Peyer's patch (tissue), 4 donors: ENCODE results near the gene ENDOU. TPM values are rescaled to one million over a fixed set of nuclear protein-coding genes. Genes with fewer than 3 reads are reported as not detected.

Experiments used
- DNase-seq, 3 donors: peaks; one replicate each; pipeline ENCODE4 v3.0.0-alpha.2; 2017 to 2019
- H3K27ac ChIP-seq, 4 donors: fragments of 200-600 bp; sonication (generic); one replicate each; pipeline ENCODE4 v1.5.1; 2016 to 2019
- H3K27me3 ChIP-seq, 2 donors: fragments of 200-600 bp; sonication (generic); one replicate each; pipeline ENCODE4 v1.5.1; 2019
- H3K36me3 ChIP-seq, 3 donors: fragments of 200-600 bp; sonication (generic); one replicate each; pipeline ENCODE4 v1.5.1; 2016 to 2019
- H3K4me1 ChIP-seq, 4 donors: fragments of 200-600 bp; sonication (generic); one replicate each; pipeline ENCODE4 v1.5.1; 2016 to 2019
- H3K4me3 ChIP-seq, 4 donors: fragments of 200-600 bp; sonication (generic); 1 replicate in 3 of 4; 2 replicates in 1 of 4; pipeline ENCODE4 v1.5.1; 2016 to 2019; ENCODE audit warnings: mild to moderate bottlenecking in 1 of 4
- H3K9me3 ChIP-seq, 4 donors: fragments of 200-600 bp; sonication (generic); one replicate each; pipeline ENCODE4 v1.5.1; 2016 to 2019; ENCODE audit warnings: mild to moderate bottlenecking in 1 of 4
- POLR2A ChIP-seq, 2 donors: fragments of 450-650 bp; IDR thresholded peaks; one replicate each; pipeline ENCODE4 v1.5.1; 2017; ENCODE audit warnings: antibody characterized with exemption in 2 of 2, mild to moderate bottlenecking in 2 of 2, moderate library complexity in 2 of 2
- total RNA-seq, 4 donors: library from RNA; depleted of rRNA; stranded (reverse); fragments of >200 nt; gene quantifications; one replicate each; pipeline ENCODE4 v1.1.0, GENCODE V29; 2016
- TF ChIP-seq, protein P1 (sequence below), 6 experiments: fragments of 450-650 bp in 4 of 6; fragments of 200-600 bp in 2 of 6; sonication (generic) in 1 of 6; IDR thresholded peaks; one replicate each; pipeline ENCODE4 v1.5.1; 2017 to 2019; ENCODE audit warnings: antibody characterized with exemption in 6 of 6, mild to moderate bottlenecking in 3 of 6, moderate library complexity in 1 of 6

Gene ENDOU
- total RNA-seq, 4 donors from 2014 or later: not detected

GRCh38 chr12:47751561-47751960, 26.3 kb upstream of the ENDOU start:
- Histone ChIP-seq H3K27me3 (no peaks in the 10 kb centered on the region), H3K4me1 (peaks cover 0 to 32% (median 2%) of the 10 kb centered on the region in 4 donors), H3K9me3 (no peaks in the 10 kb centered on the region), H3K27ac (no peak overlapping the region), H3K36me3 (no peaks in the 10 kb centered on the region), H3K4me3 (no peak overlapping the region)
- no peak for TF ChIP-seq POLR2A (IDR thresholded peaks at IDR 0.05)
- TF ChIP-seq, protein P1, sequence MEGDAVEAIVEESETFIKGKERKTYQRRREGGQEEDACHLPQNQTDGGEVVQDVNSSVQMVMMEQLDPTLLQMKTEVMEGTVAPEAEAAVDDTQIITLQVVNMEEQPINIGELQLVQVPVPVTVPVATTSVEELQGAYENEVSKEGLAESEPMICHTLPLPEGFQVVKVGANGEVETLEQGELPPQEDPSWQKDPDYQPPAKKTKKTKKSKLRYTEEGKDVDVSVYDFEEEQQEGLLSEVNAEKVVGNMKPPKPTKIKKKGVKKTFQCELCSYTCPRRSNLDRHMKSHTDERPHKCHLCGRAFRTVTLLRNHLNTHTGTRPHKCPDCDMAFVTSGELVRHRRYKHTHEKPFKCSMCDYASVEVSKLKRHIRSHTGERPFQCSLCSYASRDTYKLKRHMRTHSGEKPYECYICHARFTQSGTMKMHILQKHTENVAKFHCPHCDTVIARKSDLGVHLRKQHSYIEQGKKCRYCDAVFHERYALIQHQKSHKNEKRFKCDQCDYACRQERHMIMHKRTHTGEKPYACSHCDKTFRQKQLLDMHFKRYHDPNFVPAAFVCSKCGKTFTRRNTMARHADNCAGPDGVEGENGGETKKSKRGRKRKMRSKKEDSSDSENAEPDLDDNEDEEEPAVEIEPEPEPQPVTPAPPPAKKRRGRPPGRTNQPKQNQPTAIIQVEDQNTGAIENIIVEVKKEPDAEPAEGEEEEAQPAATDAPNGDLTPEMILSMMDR (IDR thresholded peaks at IDR 0.05): no peak
- DNase-seq: no peak

DNA sequence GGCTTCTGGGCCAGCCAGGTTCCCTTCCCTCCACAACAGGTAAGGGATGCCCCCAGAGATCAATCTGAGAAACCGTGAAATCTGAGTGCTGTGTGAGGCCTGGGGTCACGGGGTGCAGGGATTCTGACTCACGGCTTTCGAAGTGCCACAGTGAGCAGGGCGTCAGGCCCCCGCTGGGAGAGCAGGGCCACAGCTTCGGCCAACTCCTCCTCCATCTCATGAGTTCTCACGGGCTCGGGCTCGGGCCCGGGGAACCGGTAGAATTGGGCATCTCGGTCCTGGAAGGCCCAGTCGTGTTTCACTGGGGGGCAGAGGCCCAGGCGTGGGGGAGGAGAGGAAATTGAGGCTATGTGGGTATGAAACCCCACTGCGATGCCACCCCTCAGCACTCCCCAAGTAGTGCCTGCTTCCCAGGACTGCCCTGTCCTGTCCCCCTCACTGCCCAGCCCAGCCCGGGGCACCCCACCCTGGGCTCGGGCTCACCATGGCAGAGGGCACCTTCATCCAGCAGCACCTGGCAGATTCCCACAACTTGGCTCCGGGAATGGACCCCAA, 25.7 kb upstream of the ENDOU start:
- peak in 1 of 3 donors; percentile 35 for DNase-seq
- no peaks in the 10 kb centered on the region for H3K27me3 ChIP-seq
- H3K9me3 ChIP-seq: no peaks in the 10 kb centered on the region
- no peak overlapping the region for H3K4me3 ChIP-seq
- TF ChIP-seq POLR2A (IDR thresholded peaks at IDR 0.05): no peak
- TF ChIP-seq, protein P1 (IDR thresholded peaks at IDR 0.05): no peak
- no peak overlapping the region for H3K27ac ChIP-seq
- peaks cover 0 to 28% (median 3%) of the 10 kb centered on the region in 4 donors for H3K4me1 ChIP-seq
- no peaks in the 10 kb centered on the region for H3K36me3 ChIP-seq

GRCh38 chr12:47750229-47750798, 25.0 kb upstream of the ENDOU start:
- Histone ChIP-seq H3K4me1 (peaks cover 0 to 21% (median 3%) of the 10 kb centered on the region in 4 donors), H3K9me3 (no peaks in the 10 kb centered on the region), H3K27me3 (no peaks in the 10 kb centered on the region), H3K4me3 (no peak overlapping the region), H3K27ac (no peak overlapping the region), H3K36me3 (no peaks in the 10 kb centered on the region)
- TF ChIP-seq, protein P1 (IDR thresholded peaks at IDR 0.05): no peak
- no peak for TF ChIP-seq POLR2A (IDR thresholded peaks at IDR 0.05)
- DNase-seq: no peak

- no peaks in the 10 kb centered on the region for H3K27me3 ChIP-seq
- no peak overlapping the region for H3K4me3 ChIP-seq
- H3K9me3 ChIP-seq: no peaks in the 10 kb centered on the region
- H3K27ac ChIP-seq: no peak overlapping the region
- no peak for TF ChIP-seq POLR2A (IDR thresholded peaks at IDR 0.05)
- TF ChIP-seq, protein P1 (IDR thresholded peaks at IDR 0.05): no peak
- H3K36me3 ChIP-seq: no peaks in the 10 kb centered on the region
- peaks cover 0 to 8% (median 3%) of the 10 kb centered on the region in 4 donors for H3K4me1 ChIP-seq
- no peak for DNase-seq
Measured at GRCh38 chr12:47748899-47749298, 23.6 kb upstream of the ENDOU start.

DNA sequence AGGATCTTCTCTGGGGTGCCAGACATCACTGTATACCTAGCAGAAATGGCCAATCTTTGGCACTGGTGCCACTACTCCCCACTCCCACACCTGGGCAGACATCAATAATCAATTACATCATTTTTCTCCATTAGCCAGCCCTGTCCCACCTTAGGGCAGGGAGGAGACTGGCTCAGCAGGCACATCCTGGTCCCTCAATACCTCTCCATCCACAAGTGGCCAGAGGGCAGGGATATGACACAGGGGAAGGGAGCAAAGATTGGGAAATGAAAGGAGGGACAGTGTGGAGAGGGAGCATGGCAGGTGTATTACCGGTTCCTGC, 23.2 kb upstream of the ENDOU start:
- H3K9me3 ChIP-seq: no peaks in the 10 kb centered on the region
- H3K4me1 ChIP-seq: peaks cover 0 to 7% (median 2%) of the 10 kb centered on the region in 4 donors
- no peak for DNase-seq
- no peak overlapping the region for H3K4me3 ChIP-seq
- H3K27me3 ChIP-seq: no peaks in the 10 kb centered on the region
- TF ChIP-seq POLR2A (IDR thresholded peaks at IDR 0.05): no peak
- TF ChIP-seq, protein P1 (IDR thresholded peaks at IDR 0.05): no peak
- no peak overlapping the region for H3K27ac ChIP-seq
- no peaks in the 10 kb centered on the region for H3K36me3 ChIP-seq
